Stimulated activated naive CD8-positive, alpha-beta T cell treated with anti-CD3 and anti-CD28 coated beads, Interleukin-15, amount 100 ng/mL, for 72 hours (primary cell): ENCODE results near the gene TXNDC12.
A peak's percentile ranks its signal among the peaks of the same experiment; 100 is the strongest.
"Not testable (repeated sequence)": the region's sequence is repeated elsewhere in the genome, so short reads cannot be mapped to it uniquely, and the experiment has no call there.

Experiments
- ATAC-seq: fragments of 150-1000 bp; cut with Tn5 transposase; 2 replicates; pipeline ENCODE4 v1.10.0; 2021; ENCODE audit warnings: mild to moderate bottlenecking, moderate library complexity
- DNase-seq, 2 donors: peaks; one replicate each; pipeline ENCODE4 v3.0.0; 2021 to 2022
- H3K27ac Mint-ChIP-seq, 2 donors: one replicate each; pipeline ENCODE4 v1.8.0; 2022; ENCODE audit warnings: mild to moderate bottlenecking in 2 of 2, mixed read lengths in 2 of 2, moderate library complexity in 2 of 2
- H3K27me3 Mint-ChIP-seq: one replicate; pipeline ENCODE4 v1.8.0; 2022; ENCODE audit warnings: mixed read lengths
- H3K4me1 Mint-ChIP-seq: one replicate; pipeline ENCODE4 v1.8.0; 2022; ENCODE audit warnings: mild to moderate bottlenecking, mixed read lengths
- H3K4me3 Mint-ChIP-seq, 2 donors: one replicate each; pipeline ENCODE4 v1.8.0; 2022; ENCODE audit warnings: mild to moderate bottlenecking in 2 of 2, mixed read lengths in 2 of 2, moderate library complexity in 1 of 2
- H3K9me3 Mint-ChIP-seq, 2 donors: one replicate each; pipeline ENCODE4 v1.8.0; 2022; ENCODE audit warnings: mixed read lengths in 2 of 2

The TXNDC12 gene

DNA sequence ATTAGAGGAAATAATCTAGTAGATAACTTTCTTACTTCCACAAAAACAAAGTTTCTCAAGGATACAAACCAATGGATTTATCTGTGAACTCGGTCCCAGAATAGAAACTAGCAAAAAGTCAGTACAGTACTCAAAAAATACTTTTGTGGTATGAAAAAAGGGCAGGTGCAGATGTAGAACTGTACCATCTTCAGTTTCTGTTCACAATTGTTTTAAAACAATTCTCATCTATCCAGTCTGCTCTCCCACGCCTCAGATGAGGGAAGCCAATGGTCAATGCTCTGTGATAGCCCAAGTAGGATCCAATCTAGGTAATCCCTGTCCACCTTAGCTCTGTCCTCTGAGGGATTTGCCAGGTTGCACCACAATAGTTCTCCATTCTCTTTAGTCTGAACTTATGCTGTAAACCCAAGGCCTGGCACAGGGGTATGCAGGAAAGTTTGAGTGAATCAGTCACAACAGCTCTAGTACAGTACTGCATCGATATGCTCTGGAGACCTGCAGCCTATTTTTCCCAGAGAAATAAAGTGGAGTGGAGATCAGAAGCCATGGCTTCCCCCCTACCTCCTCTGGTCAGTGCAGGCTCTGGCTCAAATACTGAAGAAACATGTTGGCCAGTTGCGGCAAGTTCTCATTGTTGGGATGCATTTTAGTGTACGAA, 22.7 kb downstream of the TXNDC12 start:
- no peak for DNase-seq
- Mint-ChIP-seq H3K27ac (peak overlapping the region; percentile 95 to 98), H3K9me3 (no peaks in the 10 kb centered on the region), H3K4me3 (peak overlapping the region; percentile 89 to 95), H3K4me1 (peaks cover 34% of the 10 kb centered on the region), H3K27me3 (no peaks in the 10 kb centered on the region)
- ATAC-seq = no peak

DNA sequence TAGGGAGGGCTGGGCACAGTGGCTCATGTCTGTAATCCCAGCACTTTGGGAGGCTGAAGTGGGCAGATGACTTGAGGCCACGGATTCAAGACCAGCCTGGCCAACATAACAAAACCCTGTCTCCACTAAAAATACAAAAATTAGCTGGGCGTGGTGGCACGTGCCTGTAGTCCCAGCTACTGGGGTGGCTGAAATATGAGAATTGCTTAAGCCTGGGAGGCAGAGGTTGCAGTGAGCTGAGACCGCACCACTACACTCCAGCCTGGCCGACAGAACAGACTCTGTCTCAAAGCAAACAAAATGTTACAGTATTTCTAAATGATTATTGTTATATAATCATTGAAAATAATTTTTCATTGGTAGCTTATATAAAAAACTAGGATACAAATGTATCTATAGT, 26.2 kb downstream of the TXNDC12 start:
- not testable (repeated sequence) for H3K27me3 Mint-ChIP-seq, ATAC-seq, H3K4me3 Mint-ChIP-seq, H3K9me3 Mint-ChIP-seq, DNase-seq, H3K27ac Mint-ChIP-seq
- peaks cover 29% of the 10 kb centered on the region for H3K4me1 Mint-ChIP-seq

DNA sequence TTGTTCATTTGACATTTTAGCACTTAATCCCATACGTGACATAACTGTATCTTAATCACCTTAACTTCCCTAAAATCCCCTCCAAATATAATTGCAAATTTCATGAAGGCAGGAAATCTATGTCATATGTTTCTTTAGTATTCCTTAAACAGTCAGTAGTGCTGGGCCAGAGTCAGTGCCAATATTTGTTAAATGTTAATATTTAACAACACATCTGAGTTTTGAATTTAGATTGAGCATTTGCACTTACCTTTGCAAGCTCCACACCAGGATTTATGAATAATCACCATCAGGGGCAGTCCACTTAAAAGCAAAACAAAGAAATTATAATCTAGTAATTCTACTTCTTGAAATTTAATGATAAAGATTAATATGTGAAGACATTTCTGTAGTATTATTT, 26.7 kb downstream of the TXNDC12 start:
- H3K9me3 Mint-ChIP-seq = no peaks in the 10 kb centered on the region
- DNase-seq = no peak
- no peak for ATAC-seq
- no peak overlapping the region for H3K4me3 Mint-ChIP-seq
- no peak overlapping the region for H3K27ac Mint-ChIP-seq
- H3K27me3 Mint-ChIP-seq = no peaks in the 10 kb centered on the region
- H3K4me1 Mint-ChIP-seq = peaks cover 26% of the 10 kb centered on the region

DNA sequence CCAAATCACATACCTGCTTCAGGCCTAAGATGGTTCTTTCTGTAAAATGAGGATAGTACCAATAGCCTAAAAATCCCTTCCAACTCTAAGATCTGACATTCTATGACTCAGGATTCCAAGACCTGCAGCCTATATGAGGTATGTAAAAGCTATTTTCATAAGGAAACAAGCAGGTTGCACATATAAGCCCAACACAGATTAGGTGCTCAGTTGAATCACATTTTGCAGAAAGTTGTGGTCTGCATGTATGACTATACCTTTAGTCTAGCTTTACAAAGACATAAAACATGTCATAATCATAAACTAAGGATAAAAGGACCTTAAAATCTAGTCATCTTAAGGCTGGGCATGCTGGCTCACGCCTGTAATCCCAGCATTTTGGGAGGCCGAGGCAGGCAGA, 28.7 kb downstream of the TXNDC12 start:
- Mint-ChIP-seq H3K9me3 (no peaks in the 10 kb centered on the region), H3K4me1 (peaks cover 12% of the 10 kb centered on the region), H3K27me3 (no peaks in the 10 kb centered on the region), H3K4me3 (no peak overlapping the region), H3K27ac (no peak overlapping the region)
- DNase-seq (no peak), ATAC-seq (no peak)

DNA sequence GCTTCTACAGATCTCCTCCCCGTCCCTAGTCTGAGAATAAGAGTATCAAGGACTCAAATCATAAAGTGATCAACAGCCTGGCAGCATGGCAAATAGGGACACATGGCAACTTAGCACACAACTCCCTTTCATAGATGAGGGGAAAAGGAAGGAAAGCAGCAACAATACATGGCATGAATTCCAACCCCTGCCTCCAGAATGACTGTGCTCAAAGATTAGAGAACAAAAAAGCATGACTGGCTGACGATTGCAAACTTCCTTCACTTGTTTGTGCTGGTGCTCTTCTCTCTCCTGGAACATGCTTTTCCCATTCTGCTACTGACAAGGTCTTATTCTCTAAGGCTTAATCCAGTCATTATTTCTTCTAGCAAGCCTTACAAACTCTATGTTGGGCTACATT, 32.9 kb downstream of the TXNDC12 start:
- Mint-ChIP-seq H3K9me3 (no peaks in the 10 kb centered on the region), H3K27ac (no peak overlapping the region), H3K4me1 (no peaks in the 10 kb centered on the region), H3K27me3 (no peaks in the 10 kb centered on the region), H3K4me3 (no peak overlapping the region)
- no peak for DNase-seq
- ATAC-seq = no peak

DNA sequence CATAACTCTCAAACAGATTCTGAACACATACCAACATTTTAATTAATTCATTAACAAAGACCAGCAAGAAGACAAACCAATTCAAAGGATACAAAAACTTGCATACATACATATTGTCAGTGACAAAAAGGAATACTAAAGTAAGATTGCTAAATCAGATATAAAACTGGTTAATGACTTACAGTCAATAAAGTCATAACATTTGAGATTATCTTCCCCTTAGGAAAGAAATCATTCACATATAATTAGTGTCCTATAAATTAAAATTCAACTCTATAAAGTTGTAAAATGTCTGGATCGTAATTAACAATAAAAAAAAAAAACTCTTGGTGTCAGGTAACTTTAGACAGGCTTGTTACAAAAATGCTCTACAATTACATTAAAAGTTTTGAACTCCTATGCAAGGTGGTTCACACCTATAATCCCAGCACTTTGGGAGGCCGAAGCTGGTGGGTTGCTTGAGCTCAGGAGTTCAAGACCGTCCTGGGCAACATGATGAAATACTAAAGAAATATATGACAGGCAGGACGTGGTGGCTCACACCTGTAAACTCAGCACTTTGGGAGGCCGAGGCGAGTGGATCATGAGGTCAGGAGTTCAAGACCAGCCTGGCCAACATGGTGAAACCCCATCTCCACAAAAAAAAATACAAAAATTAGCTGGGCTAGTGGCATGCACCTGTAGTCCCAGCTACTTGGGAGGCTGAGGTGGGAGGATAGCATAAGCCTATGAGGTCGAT, 46.8 kb downstream of the TXNDC12 start:
- ATAC-seq (no peak), DNase-seq (no peak)
- Mint-ChIP-seq H3K4me3 (no peak overlapping the region), H3K9me3 (no peaks in the 10 kb centered on the region), H3K4me1 (no peaks in the 10 kb centered on the region), H3K27me3 (peaks cover 31% of the 10 kb centered on the region), H3K27ac (no peak overlapping the region)

DNA sequence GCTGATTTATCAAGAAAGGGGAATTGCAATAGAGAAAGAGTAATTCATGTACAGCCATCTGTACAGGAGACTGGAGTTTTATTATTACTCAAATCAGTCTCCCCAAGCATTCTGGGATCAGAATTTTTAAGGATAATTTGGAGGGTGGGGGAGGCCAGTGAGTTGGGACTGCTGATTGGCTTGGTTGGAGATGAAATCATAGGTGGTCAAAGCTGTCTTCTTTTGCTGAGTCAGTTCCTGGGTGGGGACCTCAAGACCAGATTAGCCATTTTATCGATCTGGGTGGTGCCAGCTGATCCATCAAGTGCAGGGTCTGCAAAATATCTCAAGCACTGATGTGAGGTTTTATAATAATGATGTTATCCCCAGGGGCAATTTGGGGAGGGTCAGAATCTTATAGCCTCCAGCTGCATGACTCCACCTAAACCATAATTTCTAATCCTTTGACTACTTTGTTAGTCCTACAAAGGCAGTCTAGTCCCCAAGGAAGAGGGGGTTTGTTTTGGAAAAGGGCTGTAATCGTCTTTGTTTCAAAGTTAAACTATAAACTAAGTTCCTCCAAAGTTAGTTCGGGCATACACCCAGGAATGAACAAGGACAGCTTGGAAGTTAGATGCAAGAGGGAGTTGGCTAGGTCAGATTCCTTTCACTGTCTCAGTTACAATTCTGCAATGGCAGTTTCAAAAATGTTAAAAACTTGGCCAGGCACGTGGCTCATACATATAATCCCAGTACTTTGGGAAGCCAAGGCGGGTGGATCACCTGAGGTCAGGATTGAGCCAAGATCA, 47.6 kb downstream of the TXNDC12 start:
- peaks cover 31% of the 10 kb centered on the region for H3K27me3 Mint-ChIP-seq
- DNase-seq (no peak), ATAC-seq (no peak)
- no peaks in the 10 kb centered on the region for H3K9me3 Mint-ChIP-seq
- H3K4me1 Mint-ChIP-seq = no peaks in the 10 kb centered on the region
- no peak overlapping the region for H3K27ac Mint-ChIP-seq
- H3K4me3 Mint-ChIP-seq = no peak overlapping the region

DNA sequence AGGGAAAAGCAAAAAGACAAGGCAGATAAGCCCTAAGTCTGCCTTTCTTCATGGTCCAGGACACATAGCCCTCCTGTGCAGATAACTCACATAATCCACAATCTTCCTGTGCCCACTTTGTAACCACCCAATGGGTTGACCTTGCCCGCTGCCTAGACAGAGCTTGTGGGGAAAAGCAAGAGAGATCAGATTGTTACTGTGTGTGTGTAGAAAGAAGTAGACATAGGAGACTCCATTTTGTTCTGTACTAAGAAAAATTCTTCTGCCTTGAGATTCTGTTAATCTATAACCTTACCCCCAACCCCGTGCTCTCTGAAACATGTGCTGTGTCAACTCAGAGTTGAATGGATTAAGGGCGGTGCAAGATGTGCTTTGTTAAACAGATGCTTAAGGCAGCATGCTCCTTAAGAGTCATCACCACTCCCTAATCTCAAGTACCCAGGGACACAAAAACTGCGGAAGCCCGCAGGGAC, 48.9 kb downstream of the TXNDC12 start:
- not testable (repeated sequence) for H3K4me1 Mint-ChIP-seq, ATAC-seq, H3K4me3 Mint-ChIP-seq, DNase-seq, H3K9me3 Mint-ChIP-seq, H3K27ac Mint-ChIP-seq
- H3K27me3 Mint-ChIP-seq = peaks cover 31% of the 10 kb centered on the region

DNA sequence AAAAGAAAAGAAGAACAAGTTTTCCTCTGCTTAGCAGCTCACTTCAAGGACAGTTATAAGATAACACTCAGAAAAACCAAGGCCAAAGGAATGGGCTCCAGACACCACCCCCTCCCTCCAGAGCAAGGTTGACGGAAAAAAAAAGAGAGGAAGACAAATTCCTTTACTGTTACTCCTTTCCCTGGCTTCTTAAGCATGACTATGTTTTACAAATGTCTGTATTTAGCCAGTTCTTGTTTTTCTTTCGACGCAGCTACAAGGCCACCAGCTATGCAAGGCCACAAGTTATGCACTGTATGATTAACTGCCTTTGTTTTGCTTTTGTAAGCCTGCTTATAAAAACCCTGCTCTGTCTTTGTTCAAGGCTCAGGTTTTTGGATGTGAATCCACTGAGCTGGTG, 49.4 kb downstream of the TXNDC12 start:
- peaks cover 31% of the 10 kb centered on the region for H3K27me3 Mint-ChIP-seq
- H3K27ac Mint-ChIP-seq = not testable (repeated sequence)

DNA sequence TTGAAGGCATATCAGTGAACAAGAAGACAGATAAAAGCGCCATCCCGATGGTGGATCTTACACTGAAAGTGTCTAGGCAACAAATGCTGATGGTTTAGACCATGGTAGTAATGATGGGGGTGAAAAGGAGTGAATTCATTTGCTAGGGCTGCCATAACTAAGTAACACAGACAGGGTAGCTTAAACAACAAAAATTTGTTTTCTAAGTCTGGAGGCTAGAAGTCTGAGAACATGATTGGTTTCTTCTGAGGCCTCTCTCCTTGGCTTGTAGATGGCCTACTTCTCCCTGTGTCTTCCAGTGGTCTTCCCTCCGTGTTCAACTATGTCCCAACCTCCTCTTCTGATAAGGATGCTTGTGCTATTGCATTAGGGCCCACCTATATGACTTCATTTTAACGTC, 51.1 kb downstream of the TXNDC12 start:
- ATAC-seq = no peak
- no peak overlapping the region for H3K4me3 Mint-ChIP-seq
- no peaks in the 10 kb centered on the region for H3K4me1 Mint-ChIP-seq
- no peak overlapping the region for H3K27ac Mint-ChIP-seq
- no peaks in the 10 kb centered on the region for H3K9me3 Mint-ChIP-seq
- peaks cover 31% of the 10 kb centered on the region for H3K27me3 Mint-ChIP-seq
- DNase-seq = no peak

More for the DNA sequence above, 49.4 kb downstream of the TXNDC12 start:
- H3K4me1 Mint-ChIP-seq, H3K9me3 Mint-ChIP-seq, DNase-seq, ATAC-seq, H3K4me3 Mint-ChIP-seq: not testable (repeated sequence)

DNA sequence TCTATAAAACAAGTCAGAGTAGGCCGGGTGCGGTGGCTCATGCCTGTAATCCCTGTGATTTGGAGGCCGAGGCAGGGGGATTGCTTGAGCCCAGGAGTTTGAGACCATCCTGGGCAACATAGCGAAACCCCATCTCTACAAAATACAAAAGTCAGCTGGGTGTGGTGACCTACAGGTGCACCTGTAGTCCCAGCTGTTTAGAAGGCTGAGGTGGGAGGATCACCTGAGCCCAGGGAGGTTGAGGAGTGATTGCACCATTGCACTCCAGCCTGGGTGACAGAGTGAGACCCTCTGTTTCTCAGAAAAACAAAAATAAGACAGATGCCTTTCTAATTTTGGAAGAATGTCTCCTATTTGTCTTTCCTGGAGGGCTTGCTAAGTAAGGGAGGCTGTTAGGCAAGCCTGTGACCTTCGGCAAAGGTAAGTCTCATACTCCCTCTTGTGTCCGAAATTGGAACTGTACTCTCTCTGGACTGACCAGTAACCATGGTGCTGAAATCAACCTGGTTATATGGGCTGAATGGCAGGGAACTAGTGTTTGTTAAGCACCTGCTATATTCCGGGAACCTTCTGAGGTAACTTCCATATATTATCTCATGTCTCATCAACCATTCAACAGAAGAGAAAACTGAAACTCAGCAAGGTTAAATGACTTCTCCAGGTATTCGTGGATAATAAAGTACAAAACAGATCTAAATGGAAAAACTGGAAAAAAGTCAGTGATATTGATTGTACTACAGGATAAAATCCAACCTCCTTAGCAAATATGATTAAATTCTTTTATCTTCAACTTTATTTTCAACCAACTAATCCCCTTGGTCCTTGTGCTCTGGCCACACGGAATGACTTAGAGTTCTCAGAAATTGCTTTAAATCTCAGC, 52.7 kb downstream of the TXNDC12 start:
- no peaks in the 10 kb centered on the region for H3K9me3 Mint-ChIP-seq
- H3K27ac Mint-ChIP-seq = no peak overlapping the region
- ATAC-seq (peak; percentile 91), DNase-seq (peak; percentile 48 to 70)
- no peaks in the 10 kb centered on the region for H3K4me1 Mint-ChIP-seq
- H3K4me3 Mint-ChIP-seq = no peak overlapping the region
- peaks cover 23% of the 10 kb centered on the region for H3K27me3 Mint-ChIP-seq

DNA sequence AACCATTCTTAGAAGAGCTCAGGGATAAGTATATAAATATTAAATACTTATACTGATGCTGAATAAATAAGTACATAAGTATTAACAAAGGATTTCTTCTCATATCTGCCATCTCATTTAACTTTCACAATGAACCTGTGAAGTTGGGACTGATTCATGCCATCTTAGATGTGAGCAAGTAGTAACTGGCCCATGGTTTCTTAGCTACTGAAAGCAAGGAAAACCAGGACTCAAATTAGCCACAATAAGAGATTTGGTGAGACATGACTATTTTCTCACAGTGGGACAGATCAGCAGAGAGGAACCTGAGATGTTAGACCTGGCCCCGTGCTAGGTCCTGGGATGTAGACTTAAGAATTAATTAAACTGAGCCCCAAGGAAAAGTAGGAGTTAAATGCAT, 56.3 kb downstream of the TXNDC12 start:
- no peak overlapping the region for H3K4me3 Mint-ChIP-seq
- peaks cover 5% of the 10 kb centered on the region for H3K27me3 Mint-ChIP-seq
- no peak for DNase-seq
- H3K4me1 Mint-ChIP-seq = no peaks in the 10 kb centered on the region
- no peak overlapping the region for H3K27ac Mint-ChIP-seq
- no peak for ATAC-seq
- H3K9me3 Mint-ChIP-seq = no peaks in the 10 kb centered on the region

DNA sequence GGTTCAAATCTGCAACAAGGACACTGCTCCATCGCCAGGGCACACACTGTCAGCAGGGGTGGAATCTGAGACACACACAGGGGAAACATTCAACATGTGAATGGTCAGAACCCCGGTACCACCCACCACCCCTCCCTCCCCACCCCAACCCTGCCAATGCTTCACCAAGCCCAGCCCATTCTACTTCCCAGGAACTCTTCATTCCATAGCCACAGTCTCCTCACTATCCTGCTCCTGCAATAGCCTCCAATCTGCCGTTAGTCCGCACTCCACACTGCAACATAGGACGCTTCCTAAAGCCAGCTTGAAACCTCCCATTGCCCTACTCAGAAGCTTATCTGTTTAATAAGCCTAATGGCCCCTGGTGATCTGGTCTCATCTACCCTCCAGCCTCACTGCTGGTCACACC, 57.0 kb downstream of the TXNDC12 start:
- Mint-ChIP-seq H3K27ac (peak overlapping the region in 1 of 2 donors; percentile 35), H3K4me3 (no peak overlapping the region), H3K27me3 (peaks cover 12% of the 10 kb centered on the region), H3K9me3 (no peaks in the 10 kb centered on the region), H3K4me1 (no peaks in the 10 kb centered on the region)
- ATAC-seq = no peak
- no peak for DNase-seq

DNA sequence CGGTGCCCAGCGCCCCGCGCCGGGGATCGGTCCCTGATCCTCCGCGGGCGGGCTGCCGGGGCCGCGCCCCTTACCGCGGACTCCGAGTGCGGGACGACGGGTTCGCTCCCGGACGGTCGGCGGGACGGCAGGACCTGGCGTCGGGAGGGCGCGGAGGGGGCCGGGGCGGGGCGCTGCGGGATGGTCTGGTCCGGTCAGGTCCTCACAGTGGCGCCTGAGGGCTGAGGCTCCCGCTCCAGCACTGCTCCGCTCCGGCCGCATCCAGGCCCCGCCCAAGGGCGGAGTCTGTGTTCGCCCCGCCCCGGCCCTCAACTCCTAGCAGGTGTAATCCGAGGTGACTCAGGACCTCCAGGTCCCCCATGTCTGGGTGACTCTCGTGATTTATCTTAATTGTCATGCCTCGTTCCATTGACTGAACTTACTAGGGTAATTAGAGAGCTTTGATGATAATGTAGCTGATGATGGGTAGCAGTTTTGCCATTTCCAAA, 64.5 kb downstream of the TXNDC12 start, which contains the start of gene RAB3B:
TSS of gene RAB3B (minus strand) at position 223 of the 488 bp plus-strand sequence. CDS start 13,583 bp downstream, outside the sequence.
- Mint-ChIP-seq H3K4me1 (peaks cover 10% of the 10 kb centered on the region), H3K9me3 (no peaks in the 10 kb centered on the region), H3K27me3 (peaks cover 47% of the 10 kb centered on the region), H3K4me3 (peak within 1 kb of the TSS; percentile 77 to 80), H3K27ac (no peak within 1 kb of the TSS)
- DNase-seq (peak; percentile 77 to 78), ATAC-seq (peak; percentile 95)
